DOHH2 (cell line): ENCODE measurements around the gene KRT37.

Experiments
- CTCF ChIP-seq: fragments of 200-600 bp; sonication (generic); IDR thresholded peaks from one replicate; pipeline ENCODE4 v1.5.1; 2014; ENCODE audit warnings: antibody characterized with exemption, mild to moderate bottlenecking, low read depth, low read length; ENCODE audit not compliant: poor library complexity, severe bottlenecking
- EZH2phosphoT487 ChIP-seq: fragments of 200-600 bp; sonication (generic); IDR thresholded peaks from 2 replicates; pipeline ENCODE4 v1.6.1; 2017; ENCODE audit warnings: borderline replicate concordance, mild to moderate bottlenecking, antibody characterized with exemption, low read length, moderate library complexity, mixed read lengths

DNA sequence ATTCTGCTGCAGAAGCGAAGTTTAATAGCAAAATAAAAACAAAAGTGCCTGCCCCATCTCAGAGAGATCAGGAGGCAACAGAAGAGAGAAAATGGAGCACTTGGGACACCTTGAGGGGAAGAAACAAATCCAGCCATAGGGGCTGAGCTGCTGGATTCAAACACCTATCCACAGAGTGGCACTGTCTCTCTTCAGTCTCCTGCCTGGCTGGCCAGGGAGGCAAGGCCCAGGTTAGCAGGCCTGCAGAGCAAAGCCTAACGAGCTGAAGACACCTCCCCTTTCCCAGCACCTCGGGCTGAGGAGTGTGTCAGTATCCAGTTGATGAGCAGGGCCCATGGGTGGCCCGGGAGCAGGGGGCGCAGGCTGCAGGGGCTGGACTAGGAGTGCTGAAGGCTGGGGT, 18.2 kb downstream of the KRT37 start:
- TF ChIP-seq CTCF, result no peak
- TF ChIP-seq EZH2phosphoT487, result no peak
